Gastroesophageal sphincter (tissue), 4 donors: Measurements from ENCODE around the gene PPM1L. TPM values are rescaled to one million over a fixed set of nuclear protein-coding genes. Genes with fewer than 3 reads are reported as not detected.

ENCODE experiments used
- ATAC-seq: fragments of 150-250 bp; one replicate; pipeline ENCODE4 v1.9.1; 2016; ENCODE audit warnings: mild to moderate bottlenecking, moderate library complexity
- H3K27ac ChIP-seq, 4 donors: fragments of 200-600 bp; sonication (generic) in 3 of 4; 1 replicate in 3 of 4; 2 replicates in 1 of 4; pipeline ENCODE4 v1.5.1; 2016 to 2019
- H3K27me3 ChIP-seq: fragments of 200-600 bp; sonication (generic); one replicate; pipeline ENCODE4 v1.5.1; 2019
- H3K36me3 ChIP-seq, 2 donors: fragments of 200-600 bp; sonication (generic); one replicate each; pipeline ENCODE4 v1.5.1; 2019; ENCODE audit warnings: control low read depth in 1 of 2
- H3K4me1 ChIP-seq, 3 donors: fragments of 200-600 bp; sonication (generic); 1 replicate in 2 of 3; 2 replicates in 1 of 3; pipeline ENCODE4 v1.5.1; 2016 to 2019; ENCODE audit warnings: control low read depth in 2 of 3
- H3K4me3 ChIP-seq, 2 donors: fragments of 200-600 bp; sonication (generic); one replicate each; pipeline ENCODE4 v1.5.1; 2019; ENCODE audit warnings: mild to moderate bottlenecking in 1 of 2, moderate library complexity in 1 of 2
- H3K9me3 ChIP-seq, 3 donors: fragments of 200-600 bp; sonication (generic); one replicate each; pipeline ENCODE4 v1.5.1; 2017 to 2019; ENCODE audit warnings: control low read depth in 2 of 3
- CTCF ChIP-seq, 4 experiments: fragments of 200-600 bp in 2 of 4; fragments of 450-650 bp in 2 of 4; sonication (generic) in 1 of 4; IDR thresholded peaks; one replicate each; pipeline ENCODE4 v1.5.1; 2017 to 2019; ENCODE audit warnings: antibody characterized with exemption in 4 of 4, mild to moderate bottlenecking in 2 of 4, moderate library complexity in 2 of 4
- EP300 ChIP-seq: sonication (generic); formaldehyde crosslinking; IDR thresholded peaks from one replicate; pipeline ENCODE4 v1.6.1; 2017; ENCODE audit warnings: antibody characterized with exemption, mild to moderate bottlenecking
- POLR2A ChIP-seq, 2 donors: fragments of 450-650 bp; IDR thresholded peaks; one replicate each; pipeline ENCODE4 v1.6.1; 2017; ENCODE audit warnings: antibody characterized with exemption in 2 of 2, mild to moderate bottlenecking in 2 of 2, moderate library complexity in 1 of 2
- POLR2AphosphoS5 ChIP-seq: sonication (generic); formaldehyde crosslinking; IDR thresholded peaks from one replicate; pipeline ENCODE4 v1.6.1; 2017; ENCODE audit warnings: antibody characterized with exemption
- WGBS, 2 donors: methylation state at CpG; one replicate each; pipeline ENCODE4 v1.1.5; 2018; ENCODE audit warnings: low coverage in 1 of 2; 5-methylcytosine and 5-hydroxymethylcytosine counted together
- total RNA-seq, 4 donors: library from RNA; depleted of rRNA; stranded (reverse); fragments of >200 nt; gene quantifications; one replicate each; pipeline ENCODE4 v1.1.0, GENCODE V29; 2016

The PPM1L gene
- total RNA-seq, 4 donors from 2014 or later = 47.4 to 93.1 (median 60.6) TPM

DNA sequence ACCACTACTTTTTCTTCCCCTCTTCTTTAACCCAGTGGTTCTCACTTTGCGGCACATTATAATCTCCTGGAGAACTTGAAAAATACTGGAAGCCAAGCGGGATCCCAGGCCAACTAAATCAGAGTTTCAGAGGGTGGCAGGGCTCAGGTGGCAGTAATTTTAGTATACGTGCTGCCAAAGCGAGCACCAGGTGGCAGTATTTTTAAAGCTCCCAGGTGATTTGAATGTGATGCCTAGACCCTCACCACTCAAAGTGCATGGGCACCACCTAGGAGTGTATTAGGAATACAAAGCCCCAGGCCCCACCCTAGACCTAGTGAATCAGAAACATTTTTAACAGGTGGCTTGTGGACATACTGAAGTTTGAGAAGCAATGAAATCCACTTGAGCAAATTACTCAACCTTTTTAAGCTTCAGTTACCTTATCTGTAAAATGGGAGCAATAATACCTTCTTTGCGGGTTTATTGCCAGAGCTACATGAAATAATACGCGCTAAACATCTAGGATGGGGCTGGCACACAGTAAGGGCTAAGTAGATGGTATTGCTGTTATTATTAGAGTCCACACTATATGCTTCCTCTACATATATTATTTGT is 340.8 kb downstream of the PPM1L start:
- no peak for ATAC-seq
- no peaks in the 10 kb centered on the region for H3K9me3 ChIP-seq
- H3K36me3 ChIP-seq = peaks cover 0 to 38% of the 10 kb centered on the region in 2 donors
- TF ChIP-seq CTCF (IDR thresholded peaks at IDR 0.05) = no peak
- TF ChIP-seq EP300 = no peak
- no peak for TF ChIP-seq POLR2AphosphoS5
- TF ChIP-seq POLR2A (IDR thresholded peaks at IDR 0.05) = no peak
- WGBS, 2 donors = 75 to 81% methylated on average over 5 to 7 of the region's 7 CpGs
- H3K27me3 ChIP-seq = no peaks in the 10 kb centered on the region
- no peak overlapping the region for H3K27ac ChIP-seq
- H3K4me3 ChIP-seq = no peak overlapping the region
- no peaks in the 10 kb centered on the region for H3K4me1 ChIP-seq

- peaks cover 0 to 18% (median 0%) of the 10 kb centered on the region in 3 donors for H3K4me1 ChIP-seq
- no peaks in the 10 kb centered on the region for H3K9me3 ChIP-seq
- TF ChIP-seq CTCF (IDR thresholded peaks at IDR 0.05) (no peak), POLR2AphosphoS5 (no peak), EP300 (no peak), POLR2A (IDR thresholded peaks at IDR 0.05) (no peak)
- H3K36me3 ChIP-seq = peaks cover 0 to 40% of the 10 kb centered on the region in 2 donors
- no peak overlapping the region for H3K4me3 ChIP-seq
- ATAC-seq = no peak
- no peaks in the 10 kb centered on the region for H3K27me3 ChIP-seq
- WGBS, 2 donors = 86 to 100% methylated on average over 1 of the region's 6 CpGs
- H3K27ac ChIP-seq = no peak overlapping the region
These were observed 345.0 kb downstream of the PPM1L start for GRCh38 chr3:161100994-161101393.

DNA sequence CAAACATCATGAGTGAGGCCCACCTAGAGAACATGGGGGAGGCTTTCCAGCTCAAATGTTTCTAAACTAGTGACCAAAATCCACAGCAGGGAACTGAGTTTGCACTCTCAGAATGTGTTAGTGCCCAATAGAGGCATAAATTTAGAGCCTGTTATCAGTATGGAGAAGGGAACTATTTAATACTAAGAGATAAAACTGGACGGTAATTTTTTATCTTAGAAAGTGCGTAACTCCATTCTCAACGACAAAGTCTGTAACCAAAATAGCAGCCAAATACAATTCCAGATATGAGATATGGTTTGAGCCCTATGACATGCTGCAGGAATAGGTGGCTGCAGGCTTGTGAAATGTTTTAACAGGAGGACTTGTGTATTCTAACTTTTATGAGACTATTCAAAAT is 345.6 kb downstream of the PPM1L start:
- no peaks in the 10 kb centered on the region for H3K27me3 ChIP-seq
- no peak overlapping the region for H3K27ac ChIP-seq
- H3K4me1 ChIP-seq = peaks cover 0 to 18% (median 0%) of the 10 kb centered on the region in 3 donors
- ATAC-seq = no peak
- H3K4me3 ChIP-seq = no peak overlapping the region
- 64 to 92% methylated on average over 3 of the region's 3 CpGs for WGBS, 2 donors
- TF ChIP-seq EP300 (no peak), POLR2A (IDR thresholded peaks at IDR 0.05) (no peak), POLR2AphosphoS5 (no peak), CTCF (IDR thresholded peaks at IDR 0.05) (no peak)
- no peaks in the 10 kb centered on the region for H3K9me3 ChIP-seq
- H3K36me3 ChIP-seq = peaks cover 0 to 40% of the 10 kb centered on the region in 2 donors

DNA sequence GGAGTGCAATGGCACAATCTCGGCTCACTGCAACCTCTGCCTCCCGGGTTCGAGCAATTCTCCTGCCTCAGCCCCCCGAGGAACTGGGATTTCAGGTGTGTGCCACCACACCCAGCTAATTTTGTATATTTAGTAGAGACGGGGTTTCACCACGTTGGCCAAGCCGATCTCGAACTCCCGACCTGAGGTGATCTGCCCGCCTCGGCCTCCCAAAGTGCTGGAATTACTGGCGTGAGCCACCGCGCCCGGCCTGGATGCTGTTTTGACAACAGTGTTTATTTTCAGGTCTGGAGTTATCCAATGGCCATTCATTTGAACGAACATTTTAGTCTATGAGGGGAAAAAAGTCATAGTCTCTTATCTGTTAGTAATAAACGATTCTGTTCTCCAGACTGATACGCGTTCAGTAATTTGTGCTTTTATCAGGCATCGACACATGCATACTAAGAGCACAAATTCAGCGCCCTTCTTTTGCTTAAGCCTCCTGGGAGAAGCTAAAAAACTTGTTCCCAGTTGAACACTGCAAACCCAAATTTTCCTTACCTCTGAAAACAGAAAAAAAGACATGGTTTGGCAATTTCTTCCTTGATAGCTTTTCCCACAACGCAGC is 347.9 kb downstream of the PPM1L start:
- Histone ChIP-seq H3K4me3 (peak overlapping the region in 1 of 2 donors; percentile 84), H3K36me3 (peaks cover 0 to 28% of the 10 kb centered on the region in 2 donors), H3K4me1 (peaks cover 0 to 18% (median 0%) of the 10 kb centered on the region in 3 donors), H3K27ac (peak overlapping the region in 2 of 4 donors; percentile 79), H3K27me3 (no peaks in the 10 kb centered on the region), H3K9me3 (no peaks in the 10 kb centered on the region)
- no peak for ATAC-seq
- 79 to 90% methylated on average over 12 to 14 of the region's 22 CpGs for WGBS, 2 donors
- TF ChIP-seq POLR2A (IDR thresholded peaks at IDR 0.05) = no peak
- TF ChIP-seq POLR2AphosphoS5 = no peak
- no peak for TF ChIP-seq EP300
- TF ChIP-seq CTCF (IDR thresholded peaks at IDR 0.05) = no peak
